ENCODE data around the gene METTL26.

- TF ChIP-seq CTCF (conservative IDR thresholded peaks at IDR 0.05; ENCODE audit: low read depth, low read length) (no peak), POLR2A (IDR thresholded peaks at IDR 0.05; ENCODE audit: low read depth, low read length) (no peak), CEBPB (IDR thresholded peaks at IDR 0.05; ENCODE audit: low read depth, low read length) (no peak), SMC3 (IDR thresholded peaks at IDR 0.05; ENCODE audit: low read depth, low read length) (no peak), RFX5 (IDR thresholded peaks at IDR 0.05; ENCODE audit: low read depth, low read length) (no peak), MXI1 (IDR thresholded peaks at IDR 0.05; ENCODE audit: borderline replicate concordance, low read depth, low read length) (no peak; the same call in 1 of the 2 replicates), BHLHE40 (IDR thresholded peaks at IDR 0.05; ENCODE audit: low read depth, low read length) (peak; percentile 86), USF2 (IDR thresholded peaks at IDR 0.05; ENCODE audit: low read depth, low read length) (no peak; the same call in 1 of the 2 replicates), MAZ (IDR thresholded peaks at IDR 0.05; ENCODE audit: borderline replicate concordance, low read depth, low read length) (peak; percentile 67; the same call in 1 of the 2 replicates), RAD21 (IDR thresholded peaks at IDR 0.05; ENCODE audit: low read length) (no peak), NFE2L2 (IDR thresholded peaks at IDR 0.05; ENCODE audit: low read depth, low read length) (peak; percentile 74; the same call in 1 of the 2 replicates), CHD1 (IDR thresholded peaks at IDR 0.05; ENCODE audit: low read depth, low read length) (no peak), FOS (IDR thresholded peaks at IDR 0.05; ENCODE audit: low read depth, low read length) (peak; percentile 98)
These were observed 9.2 kb downstream of the METTL26 start for GRCh38 chr16:626787-627453.

Data from IMR-90 (cell line).